Anterior cingulate cortex (tissue), 58 donors: ENCODE results near the gene NAPSA.
"Not testable (repeated sequence)": the region's sequence is repeated elsewhere in the genome, so short reads cannot be mapped to it uniquely, and the experiment has no call there.

Experiments used
- DNase-seq, 58 donors: peaks; one replicate each; lab custom pipeline; 2025; lab: John Stamatoyannopoulos, UW

NAPSA gene

GRCh38 chr19:50361290-50362029, 4.0 kb downstream of the NAPSA start:
- no peak for DNase-seq

DNA sequence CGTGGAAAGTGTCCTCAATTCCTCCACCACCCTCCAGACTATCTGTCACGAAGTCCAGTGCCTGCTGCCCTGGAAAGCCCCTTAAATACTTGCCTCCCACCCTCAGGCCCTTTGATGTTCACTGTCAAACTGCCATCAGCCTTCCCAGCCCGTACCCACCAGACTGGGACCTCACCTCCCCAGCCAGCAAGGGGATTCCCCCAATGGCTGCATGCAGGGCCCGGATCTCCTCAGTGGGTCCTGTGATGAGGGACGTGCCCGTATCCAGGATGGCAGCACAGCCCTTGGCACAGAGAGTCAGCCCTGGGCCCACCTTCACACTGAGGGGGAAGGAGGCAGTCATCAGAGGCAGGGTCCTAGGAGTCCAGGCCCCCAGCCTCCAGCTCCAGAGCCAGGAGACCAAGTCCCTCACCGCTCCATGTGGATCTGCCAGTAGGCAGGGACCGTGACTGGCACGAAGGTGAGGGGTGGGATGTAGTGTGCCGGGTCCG, 6.1 kb downstream of the NAPSA start:
- DNase-seq, result no peak

- peak in 49 of 58 donors; percentile 10 to 67 (median 41) for DNase-seq
Observed at GRCh38 chr19:50358483-50359327, 6.7 kb downstream of the NAPSA start.

GRCh38 chr19:50357178-50358100, 8.0 kb downstream of the NAPSA start:
- peak in 56 of 58 donors; percentile 34 to 87 (median 68) for DNase-seq

GRCh38 chr19:50356691-50357177, 8.7 kb downstream of the NAPSA start:
- DNase-seq, result no peak

DNA sequence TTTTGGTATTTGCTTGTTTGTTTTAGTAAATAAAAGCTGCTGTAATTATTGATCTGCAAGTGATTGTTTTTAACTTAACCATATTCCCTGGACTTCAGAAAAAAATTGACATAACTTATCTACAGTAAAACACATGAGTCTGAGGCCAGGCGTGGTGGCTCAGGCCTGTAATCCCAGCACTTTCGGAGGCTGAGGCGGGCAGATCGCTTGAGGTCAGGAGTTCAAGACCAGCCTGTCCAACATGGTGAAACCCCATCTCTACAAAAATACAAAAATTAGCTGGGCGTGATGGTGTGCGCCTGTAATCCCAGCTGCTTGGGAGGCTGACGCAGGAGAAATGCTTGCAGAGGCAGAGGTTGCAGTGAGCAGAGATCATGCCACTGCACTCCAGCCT, 12.0 kb downstream of the NAPSA start:
- not testable (repeated sequence) for DNase-seq

GRCh38 chr19:50352242-50352641, 13.2 kb downstream of the NAPSA start:
- no peak for DNase-seq

- no peak for DNase-seq
Observed at GRCh38 chr19:50349277-50350057, 16.0 kb downstream of the NAPSA start.

DNA sequence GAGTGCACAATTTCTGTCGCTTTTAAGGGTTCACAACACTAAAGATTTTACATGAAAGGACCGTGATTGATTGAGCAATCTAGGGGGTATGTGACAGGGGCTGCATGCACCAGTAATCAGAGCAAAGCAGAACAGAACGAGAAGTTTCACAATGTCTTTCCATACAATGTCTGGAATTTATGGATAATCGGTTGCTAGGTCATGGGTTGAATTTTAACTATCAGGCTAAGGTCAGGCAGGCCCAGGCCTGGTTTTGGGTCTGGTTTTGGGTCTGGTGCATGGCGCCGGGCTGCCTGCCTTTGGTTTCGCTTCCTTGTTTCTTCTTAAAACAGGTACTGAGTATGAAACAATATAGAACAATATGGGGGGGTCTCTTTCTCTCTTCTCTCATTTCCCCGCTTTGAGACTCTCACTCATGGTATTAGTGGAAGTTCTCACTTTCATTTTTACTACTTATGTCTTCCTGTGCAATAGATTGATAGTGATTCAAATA, 18.3 kb downstream of the NAPSA start:
- DNase-seq, result not testable (repeated sequence)

GRCh38 chr19:50344661-50345318, 20.6 kb downstream of the NAPSA start:
- peak in 2 of 58 donors; percentile 28 to 48 for DNase-seq

DNA sequence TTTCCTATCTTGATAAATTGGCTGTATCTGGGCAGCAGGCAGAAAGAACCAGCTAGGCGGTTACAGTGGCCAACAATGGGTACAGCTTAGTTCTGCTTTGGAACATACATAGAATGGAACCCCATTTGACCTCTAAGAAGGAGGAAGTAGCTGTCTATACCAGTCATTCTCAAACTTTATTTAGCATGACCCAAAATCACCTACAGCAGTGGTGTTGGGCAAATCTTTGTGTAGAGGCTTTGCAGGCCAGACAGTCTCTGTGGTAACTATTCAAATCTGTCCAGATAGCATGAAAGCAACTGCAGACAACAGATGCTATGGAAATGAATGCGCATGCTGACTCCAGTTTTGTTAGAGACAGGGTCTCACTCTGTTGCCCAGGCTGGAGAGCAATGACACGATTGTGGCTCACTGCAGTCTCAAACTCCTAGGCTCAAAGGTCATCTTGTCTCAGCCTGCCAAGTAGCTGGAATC, 24.3 kb downstream of the NAPSA start:
- no peak for DNase-seq

- DNase-seq, result no peak
Observed at GRCh38 chr19:50340331-50340730, 25.1 kb downstream of the NAPSA start.

GRCh38 chr19:50337031-50337430, 28.4 kb downstream of the NAPSA start:
- not testable (repeated sequence) for DNase-seq

DNA sequence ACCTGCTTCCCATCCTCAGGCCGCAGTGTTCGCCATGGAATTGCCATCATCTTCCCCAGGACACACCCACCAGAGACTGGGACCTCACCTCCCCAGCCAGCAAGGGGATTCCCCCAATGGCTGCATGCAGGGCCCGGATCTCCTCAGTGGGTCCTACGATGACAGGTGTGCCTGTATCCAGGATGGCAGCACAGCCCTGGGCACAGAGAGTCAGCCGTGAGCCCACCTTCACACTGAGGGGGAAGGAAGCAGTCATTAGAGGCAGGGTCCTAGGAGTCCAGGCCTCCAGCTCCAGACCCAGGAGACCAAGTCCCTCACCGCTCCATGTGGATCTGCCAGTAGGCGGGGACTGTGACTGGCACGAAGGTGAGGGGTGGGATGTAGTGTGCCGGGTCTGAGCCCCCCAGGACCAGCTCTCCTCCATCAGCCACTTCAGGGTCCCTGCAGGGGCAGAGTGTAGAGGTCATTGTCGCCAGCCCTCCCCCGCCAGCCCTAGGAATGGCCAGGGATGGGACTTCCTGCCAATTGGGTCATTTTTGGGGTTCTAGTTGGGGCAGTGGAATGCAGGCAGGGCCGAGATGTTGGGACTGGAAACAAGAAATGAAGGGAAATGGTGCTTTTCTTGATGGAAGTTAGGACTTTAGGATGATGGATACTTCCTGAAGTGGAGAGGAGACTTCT, 30.6 kb downstream of the NAPSA start:
- no peak for DNase-seq

DNA sequence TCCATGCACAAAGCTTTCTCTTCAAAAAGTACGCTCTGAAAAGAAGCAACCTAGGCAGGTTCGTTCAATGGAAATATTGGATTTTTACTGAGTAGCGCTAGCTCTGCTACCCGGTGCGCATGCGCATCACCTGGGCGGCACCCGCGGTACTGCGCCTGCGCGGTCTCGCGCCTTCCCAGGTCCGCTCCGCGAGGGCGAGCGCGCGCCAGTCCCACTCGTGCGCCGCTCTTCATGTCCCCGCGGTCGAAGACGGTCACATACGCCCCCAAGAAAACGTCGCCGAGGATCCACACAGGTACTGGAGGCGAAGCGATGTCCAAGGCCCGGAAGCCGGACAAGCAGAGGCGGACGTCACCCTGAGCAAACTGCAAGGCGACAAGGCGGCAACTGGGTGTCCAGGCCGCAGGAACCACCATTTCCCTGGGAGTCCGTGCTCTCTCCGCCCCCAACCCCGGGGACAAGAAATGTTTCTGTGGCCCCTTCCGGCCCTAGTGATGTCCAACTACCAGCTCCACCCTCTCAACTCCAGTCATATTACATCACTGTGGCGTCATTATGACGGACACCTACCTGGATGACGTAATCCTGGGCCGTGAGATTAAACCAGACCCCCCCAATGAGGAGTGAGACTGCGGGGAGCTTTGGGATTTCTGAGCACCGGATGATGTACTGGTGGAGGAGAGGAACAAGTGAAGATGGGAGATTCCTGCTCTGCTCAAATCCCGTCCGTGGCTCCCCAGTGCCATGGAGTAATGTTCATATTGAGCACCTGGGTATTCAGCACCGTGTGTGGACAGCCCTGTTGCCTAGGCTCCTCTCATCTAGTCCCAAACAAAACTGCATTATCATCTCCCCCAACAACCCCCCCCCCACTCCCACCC, 31.5 kb downstream of the NAPSA start:
- peak in 53 of 58 donors; percentile 58 to 96 (median 86) for DNase-seq

DNA sequence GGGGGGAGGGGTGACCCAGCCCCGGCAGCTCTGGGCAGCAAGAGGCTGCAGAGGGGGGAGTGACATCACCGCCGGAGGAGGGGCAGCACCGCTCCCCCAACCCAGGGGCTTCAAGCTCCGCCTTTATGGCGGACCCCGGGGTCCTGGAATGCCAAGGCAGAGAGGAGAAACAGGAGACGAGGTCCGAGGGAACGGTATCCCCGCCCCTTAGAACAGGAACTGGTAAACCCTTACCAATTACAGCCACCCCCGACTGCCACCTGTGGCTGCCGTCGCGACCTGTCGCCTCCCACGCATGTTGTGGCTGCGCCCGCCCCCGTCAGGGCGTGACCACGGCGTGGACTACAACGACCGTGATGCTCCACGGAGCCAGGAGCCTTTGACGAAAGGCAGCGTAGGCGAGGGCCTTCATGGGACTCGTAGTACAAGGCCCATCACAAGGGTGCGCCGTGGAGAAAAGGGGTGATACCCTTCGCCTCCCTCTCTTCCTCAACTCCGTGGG, 32.2 kb downstream of the NAPSA start:
- DNase-seq, result peak; percentile 43 to 96 (median 92)
